Measurements from ENCODE around the gene PLEKHA7.

GRCh38 chr11:16831316-16832192 lies 182.7 kb downstream of the PLEKHA7 start:
- TF ChIP-seq CTCF (IDR thresholded peaks at IDR 0.05) = no peak
- TF ChIP-seq EP300 (IDR thresholded peaks at IDR 0.05) = peak in 1 of 4 donors; percentile 32
- TF ChIP-seq POLR2A (IDR thresholded peaks at IDR 0.05) = no peak
- peak in 1 of 2 donors; percentile 34 for TF ChIP-seq POLR2AphosphoS5 (IDR thresholded peaks at IDR 0.05)

Measured in upper lobe of left lung (tissue), 4 donors.